ENCODE measurements around the gene AQP7. TPM values are rescaled to one million over a fixed set of nuclear protein-coding genes. Genes with fewer than 3 reads are reported as not detected.

The AQP7 gene
- polyA plus RNA-seq, 1 of the 3 experiments (the other 2 are of a cell fraction), result 0.05 TPM

DNA sequence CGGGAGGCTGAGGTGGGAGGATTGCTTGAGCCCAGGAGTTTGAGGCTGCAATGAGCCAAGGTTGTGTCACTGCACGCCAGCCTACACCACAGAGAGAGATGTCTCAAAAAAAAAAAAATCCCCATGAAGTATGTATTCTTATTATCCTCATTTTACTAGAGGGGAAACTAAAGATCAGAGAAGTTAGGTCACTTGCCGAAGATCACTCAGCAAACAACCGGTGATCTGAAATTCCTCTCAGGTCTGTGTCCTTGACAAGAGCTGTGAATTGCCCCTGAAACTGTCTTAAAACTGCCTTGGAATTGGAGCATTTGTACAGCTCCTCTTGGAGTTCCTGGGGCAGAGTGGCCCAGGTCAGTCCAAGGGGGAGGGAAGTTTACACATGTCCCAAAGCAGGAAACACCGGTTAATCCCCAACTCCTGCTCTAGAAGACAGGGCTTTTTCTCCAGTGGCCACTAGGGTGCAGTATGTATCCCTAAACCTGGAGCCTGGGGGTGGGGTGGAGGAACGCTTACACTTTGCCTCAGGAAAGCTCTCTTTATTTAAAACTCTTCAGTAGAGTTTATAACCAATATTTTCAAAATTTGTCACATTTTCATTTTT lies 27.6 kb downstream of the AQP7 start (continued):
- TF ChIP-seq SMC3 (IDR thresholded peaks at IDR 0.05; ENCODE audit: low read depth, low read length) (peak; percentile 73), REST (IDR thresholded peaks at IDR 0.05; ENCODE audit: low read depth, low read length) (no peak), RXRA (IDR thresholded peaks at IDR 0.05; ENCODE audit: borderline replicate concordance, low read depth) (no peak), FOSL2 (IDR thresholded peaks at IDR 0.05; ENCODE audit: borderline replicate concordance, low read depth) (no peak)

- DNase-seq, result no peak
- Histone ChIP-seq H3K4me1 (ENCODE audit: control insufficient read depth in 1 of 2, insufficient read depth in 2 of 2, low read depth in 1 of 2, low read length in 1 of 2) (peaks cover 0 to 6% of the 10 kb centered on the region in 2 experiments; a peak in 1 of 4 replicates), H3F3A (replicated peaks; ENCODE audit: insufficient read depth) (peaks cover 4% of the 10 kb centered on the region), H3K9me3 (no peaks in the 10 kb centered on the region), H3K36me3 (replicated peaks in 1 of 2; ENCODE audit: control insufficient read depth in 1 of 2, insufficient read depth in 2 of 2, low read length in 1 of 2) (peaks cover 17 to 24% of the 10 kb centered on the region in 2 experiments), H3K27ac (ENCODE audit: low read depth in 2 of 2, low read length in 1 of 2) (no peak overlapping the region), H3K27me3 (ENCODE audit: insufficient read depth) (no peaks in the 10 kb centered on the region), H2AFZ (ENCODE audit: low read depth) (no peak overlapping the region), H3K4me2 (no peak overlapping the region), H4K20me1 (ENCODE audit: insufficient read depth) (no peaks in the 10 kb centered on the region), H3K9ac (no peak overlapping the region), H3K4me3 (ENCODE audit: low read depth in 2 of 2, low read length in 1 of 2) (no peak overlapping the region), H3K9me2 (no peaks in the 10 kb centered on the region), H3K79me2 (ENCODE audit: insufficient read depth) (no peaks in the 10 kb centered on the region)
- POLR2A ChIA-PET, result no interaction called here
- 65% methylated on average over 9 of the region's 9 CpGs for WGBS (ENCODE audit: low lambda C conversion rate)
- CTCF ChIA-PET, result interaction anchor here (0.6 to 8.0 kb wide), 27 partner anchors 9 to 317 kb away, joined by 3 to 103 read pairs (median 9); partner anchors contain the start of genes ANKRD18B, AQP3, B4GALT1 and NOL6
- no peak for TF ChIP-seq RAD21 (IDR thresholded peaks at IDR 0.05; ENCODE audit: low read length)
- no peak for TF ChIP-seq ELF1 (IDR thresholded peaks at IDR 0.05)
- no peak for TF ChIP-seq RCOR1 (IDR thresholded peaks at IDR 0.05; ENCODE audit: low read length)
These were observed 28.2 kb downstream of the AQP7 start for GRCh38 chr9:33374190-33374589.

- Histone ChIP-seq H3K9me2 (no peaks in the 10 kb centered on the region), H3K4me1 (ENCODE audit: control insufficient read depth in 1 of 2, insufficient read depth in 2 of 2, low read depth in 1 of 2, low read length in 1 of 2) (peaks cover 0 to 6% of the 10 kb centered on the region in 2 experiments; a peak in 1 of 4 replicates), H3F3A (replicated peaks; ENCODE audit: insufficient read depth) (peaks cover 4% of the 10 kb centered on the region), H3K9me3 (no peaks in the 10 kb centered on the region), H3K36me3 (replicated peaks in 1 of 2; ENCODE audit: control insufficient read depth in 1 of 2, insufficient read depth in 2 of 2, low read length in 1 of 2) (peaks cover 18 to 29% of the 10 kb centered on the region in 2 experiments), H4K20me1 (ENCODE audit: insufficient read depth) (no peaks in the 10 kb centered on the region), H3K4me2 (no peak overlapping the region), H2AFZ (ENCODE audit: low read depth) (no peak overlapping the region), H3K27ac (ENCODE audit: low read depth in 2 of 2, low read length in 1 of 2) (no peak overlapping the region), H3K27me3 (ENCODE audit: insufficient read depth) (no peaks in the 10 kb centered on the region), H3K9ac (no peak overlapping the region), H3K4me3 (ENCODE audit: low read depth in 2 of 2, low read length in 1 of 2) (no peak overlapping the region), H3K79me2 (ENCODE audit: insufficient read depth) (no peaks in the 10 kb centered on the region)
- WGBS (ENCODE audit: low lambda C conversion rate), result 81% methylated on average over 4 of the region's 4 CpGs
- TF ChIP-seq RXRA (IDR thresholded peaks at IDR 0.05; ENCODE audit: borderline replicate concordance, low read depth) (no peak), MXI1 (IDR thresholded peaks at IDR 0.05; ENCODE audit: low read depth, low read length) (no peak), RCOR1 (IDR thresholded peaks at IDR 0.05; ENCODE audit: low read length) (no peak), TCF12 (IDR thresholded peaks at IDR 0.05) (no peak), CHD2 (IDR thresholded peaks at IDR 0.05; ENCODE audit: low read length, partially characterized antibody) (no peak), USF1 (IDR thresholded peaks at IDR 0.05; ENCODE audit: borderline replicate concordance, low read depth) (no peak), REST (IDR thresholded peaks at IDR 0.05; ENCODE audit: low read depth, low read length) (no peak), TAF1 (IDR thresholded peaks at IDR 0.05; ENCODE audit: borderline replicate concordance, low read depth, low read length) (no peak), POLR2AphosphoS5 (IDR thresholded peaks at IDR 0.05; ENCODE audit: low read depth, low read length) (no peak), TEAD4 (IDR thresholded peaks at IDR 0.05; ENCODE audit: borderline replicate concordance, insufficient read depth) (no peak), SMC3 (IDR thresholded peaks at IDR 0.05; ENCODE audit: low read depth, low read length) (no peak), GABPA (IDR thresholded peaks at IDR 0.05; ENCODE audit: low read depth) (no peak), ELF1 (IDR thresholded peaks at IDR 0.05) (no peak), FOXM1 (IDR thresholded peaks at IDR 0.05; ENCODE audit: low read depth) (no peak)
- POLR2A ChIA-PET, result no interaction called here
- CTCF ChIA-PET, result interaction anchor here (0.8 to 8.0 kb wide), 4 partner anchors 13 to 91 kb away, joined by 3 to 103 read pairs (median 34); no protein-coding TSS in a partner anchor
- DNase-seq, result no peak
These were observed 29.5 kb downstream of the AQP7 start for GRCh38 chr9:33372900-33373299.

Measured in SK-N-SH (cell line).